Posterior vena cava (tissue), 2 donors: ENCODE results near the gene BUD23. TPM values are rescaled to one million over a fixed set of nuclear protein-coding genes. Genes with fewer than 3 reads are reported as not detected.
"Not testable (repeated sequence)": the region's sequence is repeated elsewhere in the genome, so short reads cannot be mapped to it uniquely, and the experiment has no call there.

Source experiments
- DNase-seq: peaks from one replicate; pipeline ENCODE4 v3.0.0-alpha.2; 2020; ENCODE audit warnings: low spot score
- intact Hi-C, 2 donors: fragments of 100-400 bp; cut with DNase I; formaldehyde crosslinking; loops; one replicate each; pipeline versions ENCODE4 v1.14.1 to v1.14.2; 2022 to 2023
- total RNA-seq, 2 donors: library from RNA; stranded (reverse); fragmentation: NEBNext Ultra II Directional; extraction: Animal tissue kit (Norgen Biotek cat#: 25700); gene quantifications; one replicate each; pipeline ENCODE4 v1.2.1, GENCODE V29; 2021
- donor health status: DM: yes; HTN: yes; CAD: no.
- donor health status: DM: yes; HTN: yes; CAD: no.

Gene BUD23
- total RNA-seq, 2 donors from 2014 or later, result 44.6 to 46.6 TPM

DNA sequence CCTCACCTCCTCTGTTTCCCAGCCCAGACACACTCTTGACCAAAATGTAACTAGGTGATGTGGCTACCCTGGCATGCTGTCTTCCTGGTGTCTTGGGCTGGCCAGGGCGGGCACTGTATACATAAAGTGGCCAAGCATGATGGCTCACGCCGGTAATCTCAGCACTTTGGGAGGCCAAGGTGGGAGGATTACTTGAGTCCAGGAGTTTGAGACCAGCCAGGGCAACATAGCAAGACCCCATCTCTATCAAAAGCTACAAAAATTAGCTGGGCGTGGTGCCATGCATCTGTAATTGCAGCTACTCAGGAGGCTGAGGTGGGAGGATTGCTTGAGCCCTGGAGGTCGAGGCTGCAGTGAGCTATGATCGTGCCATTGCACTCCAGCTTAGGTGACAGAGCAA lies 29.9 kb downstream of the BUD23 start:
- DNase-seq, intact Hi-C loops: not testable (repeated sequence)

GRCh38 chr7:73715648-73716317 lies 32.4 kb downstream of the BUD23 start:
- no peak for DNase-seq
- intact Hi-C loops, result no loop called here

- intact Hi-C loops, result no loop called here
- DNase-seq, result no peak
Measured at GRCh38 chr7:73716318-73716890, 33.0 kb downstream of the BUD23 start.

DNA sequence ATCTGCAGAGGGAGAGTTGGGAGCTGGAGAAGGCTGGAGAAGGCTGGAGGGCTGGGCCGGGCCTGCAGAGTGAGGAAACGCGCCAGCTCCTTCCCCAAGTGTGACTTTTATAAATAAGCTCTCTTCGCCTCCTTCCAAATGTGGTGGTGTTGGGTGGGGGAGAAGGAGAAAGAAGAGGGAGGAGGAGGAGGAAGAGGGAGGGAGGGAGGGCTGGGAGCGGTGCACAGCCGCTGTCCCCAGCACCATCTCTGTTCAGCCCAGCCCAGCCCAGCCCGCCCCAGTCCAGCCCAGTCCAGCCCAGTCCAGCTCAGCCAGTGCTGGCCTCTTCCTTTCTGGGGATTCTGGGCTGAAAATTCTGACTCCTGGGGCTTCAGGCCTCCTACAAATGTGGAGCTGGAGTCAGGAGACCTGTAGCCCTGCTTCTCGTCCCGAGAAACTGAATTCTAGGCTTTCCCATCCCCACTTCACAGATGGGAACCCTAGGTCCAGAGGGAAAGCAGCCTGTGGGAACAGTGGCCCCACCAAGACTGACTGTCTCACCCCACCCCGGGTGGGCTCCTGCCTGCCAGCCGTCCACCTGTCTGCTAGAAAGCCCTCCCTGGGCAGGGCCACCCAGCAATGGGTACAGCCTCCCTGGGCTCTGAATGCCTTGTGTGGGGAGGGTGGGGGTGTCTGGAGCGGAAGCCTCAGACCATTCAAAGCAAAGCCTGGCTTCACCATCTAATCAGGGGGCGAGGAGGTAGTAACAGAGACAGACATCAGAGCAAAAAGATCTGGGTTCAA lies 33.8 kb downstream of the BUD23 start:
- intact Hi-C loops, result no loop called here
- DNase-seq, result no peak

DNA sequence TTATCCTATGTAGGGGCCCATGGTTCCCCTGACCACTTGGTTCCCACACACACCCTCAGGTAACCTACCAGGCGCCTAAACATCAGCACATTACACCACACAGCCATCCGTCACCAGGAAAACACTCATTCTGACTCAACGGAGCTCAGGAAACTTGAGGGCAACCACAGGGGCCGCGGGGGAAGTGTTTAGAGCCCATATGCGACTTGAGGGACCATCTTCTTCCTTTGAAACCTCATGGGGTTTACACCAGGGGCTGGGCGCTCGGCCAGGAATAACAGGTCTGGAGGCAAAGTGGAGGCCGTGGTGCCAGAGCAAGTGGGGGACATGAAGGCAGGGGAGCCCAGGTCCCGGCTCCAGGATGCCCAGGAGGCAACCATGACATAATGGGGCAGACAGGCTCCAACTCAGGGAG lies 34.6 kb downstream of the BUD23 start:
- no peak for DNase-seq

DNA sequence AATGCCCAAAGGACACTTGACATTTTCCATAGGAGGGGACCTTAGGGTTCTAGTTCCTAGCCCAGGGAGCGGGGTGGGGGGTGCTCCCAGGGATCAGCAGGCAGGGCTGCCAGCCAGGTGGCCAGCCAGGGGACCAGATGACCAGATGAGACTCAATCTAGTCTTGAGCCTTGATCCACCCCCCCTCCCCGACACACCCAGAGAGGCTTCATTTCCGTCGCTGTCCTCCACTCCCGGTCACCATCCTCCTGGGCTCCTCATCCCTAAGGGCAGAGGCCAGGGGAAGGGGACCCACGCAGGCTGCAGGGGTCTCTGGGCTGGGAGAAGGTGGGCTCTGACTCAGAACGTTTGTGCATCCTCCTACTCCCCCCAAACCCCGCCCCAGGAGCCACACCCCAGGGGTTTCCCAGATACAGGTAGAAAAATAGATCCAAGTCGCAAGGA lies 35.1 kb downstream of the BUD23 start:
- intact Hi-C loops, result no loop called here
- DNase-seq, result no peak

More for the DNA sequence above, 34.6 kb downstream of the BUD23 start:
- intact Hi-C loops, result no loop called here

GRCh38 chr7:73718905-73719805 lies 35.8 kb downstream of the BUD23 start, which contains the start of gene STX1A:
TSS of gene STX1A (minus strand) at chr7:73719669. CDS start at chr7:73719631, 38 bp downstream.
- intact Hi-C loops, result no loop called here
- DNase-seq, result no peak

GRCh38 chr7:73719806-73720169 lies 36.4 kb downstream of the BUD23 start:
- intact Hi-C loops, result no loop called here
- DNase-seq, result no peak

- DNase-seq, intact Hi-C loops: not testable (repeated sequence)
Measured at GRCh38 chr7:73720443-73720842, 37.0 kb downstream of the BUD23 start.

GRCh38 chr7:73721377-73721817 lies 38.0 kb downstream of the BUD23 start:
- intact Hi-C loops, result no loop called here
- DNase-seq, result no peak

DNA sequence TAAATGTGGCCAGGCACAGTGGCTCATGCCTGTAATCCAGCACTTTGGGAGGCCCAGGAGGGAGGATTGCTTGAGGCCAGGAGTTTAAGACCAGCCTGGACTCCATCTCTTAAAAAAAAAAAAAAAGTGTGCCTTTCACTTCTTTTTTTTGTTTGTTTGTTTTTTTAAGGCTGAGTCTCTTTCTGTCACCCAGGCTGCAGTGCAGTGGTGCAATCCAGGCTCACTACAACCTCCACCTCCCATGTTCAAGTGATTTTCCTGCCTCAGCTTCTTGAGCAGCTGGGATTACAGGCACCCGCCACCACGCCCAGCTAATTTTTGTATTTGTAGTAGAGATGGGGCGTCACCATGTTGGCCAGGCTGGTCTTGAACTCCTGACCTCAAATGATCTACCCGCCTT lies 38.8 kb downstream of the BUD23 start:
- intact Hi-C loops, DNase-seq: not testable (repeated sequence)

DNA sequence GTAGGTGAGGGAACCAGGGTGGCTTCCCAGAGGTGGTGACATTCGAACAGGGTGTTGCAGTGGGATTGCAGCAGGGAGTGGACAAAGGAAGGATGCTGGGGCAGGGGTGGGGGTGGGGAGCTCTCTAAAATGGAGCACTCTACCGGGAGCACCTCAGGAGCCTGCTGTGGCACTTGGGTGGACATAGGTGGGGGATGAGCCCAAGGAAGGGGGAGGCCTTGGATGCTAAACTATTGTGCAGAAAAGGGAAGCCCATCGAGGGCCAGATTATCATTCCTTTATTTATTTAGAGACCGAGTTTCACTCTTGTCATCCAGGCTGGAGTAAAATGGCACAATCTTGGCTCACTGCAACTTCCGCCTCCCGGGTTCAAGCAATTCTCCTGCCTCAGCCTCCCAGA lies 39.4 kb downstream of the BUD23 start:
- intact Hi-C loops, result no loop called here
- no peak for DNase-seq

DNA sequence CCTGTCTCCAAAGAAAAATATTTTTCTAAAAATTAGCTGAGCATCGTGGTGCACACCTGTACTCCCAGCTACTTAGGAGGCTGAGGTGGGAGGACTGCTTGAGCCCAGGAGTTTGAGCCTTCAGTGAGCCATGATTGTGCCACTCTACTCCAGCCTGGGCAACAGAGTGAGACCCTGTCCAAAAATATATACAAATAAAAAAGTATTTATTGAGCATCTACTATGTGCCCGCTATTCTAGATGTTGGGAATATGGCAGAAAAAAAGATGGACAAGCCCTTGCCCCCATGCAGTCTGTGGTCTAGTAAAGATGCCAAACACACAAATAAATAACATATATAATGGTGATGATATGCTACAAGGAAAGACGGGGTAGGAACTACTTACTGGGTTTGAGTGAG lies 40.4 kb downstream of the BUD23 start:
- intact Hi-C loops, result no loop called here
- no peak for DNase-seq

- intact Hi-C loops, result loop anchor here (5.0 kb wide), 1 partner anchor 119 kb away; no protein-coding TSS in a partner anchor
- no peak for DNase-seq
Measured at GRCh38 chr7:73726083-73726466, 42.7 kb downstream of the BUD23 start.

GRCh38 chr7:73727952-73728351 lies 44.6 kb downstream of the BUD23 start:
- intact Hi-C loops, result loop anchor here (5.0 kb wide), 1 partner anchor 121 kb away; no protein-coding TSS in a partner anchor
- DNase-seq, result no peak

DNA sequence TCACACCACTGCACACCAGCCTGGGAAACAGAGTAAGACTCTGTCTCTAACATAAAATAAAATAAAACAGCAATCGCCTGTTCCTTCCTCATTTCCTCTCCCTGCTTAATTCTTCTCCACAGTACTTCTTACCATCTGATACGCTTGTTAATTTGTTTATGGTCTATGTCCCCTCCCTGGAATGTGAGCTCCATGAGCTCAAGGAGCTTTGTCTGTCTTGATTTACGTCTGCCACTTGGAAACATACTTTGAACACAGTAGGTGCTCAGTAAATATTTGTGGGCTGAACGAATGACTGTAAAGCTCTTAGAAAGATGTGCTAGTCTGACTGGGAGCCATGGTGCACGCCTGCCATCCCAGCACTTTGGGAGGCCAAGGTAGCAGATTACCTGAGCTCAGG lies 45.2 kb downstream of the BUD23 start:
- intact Hi-C loops, result loop anchor here (5.0 kb wide), 1 partner anchor 121 kb away; no protein-coding TSS in a partner anchor
- no peak for DNase-seq

- intact Hi-C loops, result no loop called here
Measured at GRCh38 chr7:73730485-73730884, 47.1 kb downstream of the BUD23 start.

DNA sequence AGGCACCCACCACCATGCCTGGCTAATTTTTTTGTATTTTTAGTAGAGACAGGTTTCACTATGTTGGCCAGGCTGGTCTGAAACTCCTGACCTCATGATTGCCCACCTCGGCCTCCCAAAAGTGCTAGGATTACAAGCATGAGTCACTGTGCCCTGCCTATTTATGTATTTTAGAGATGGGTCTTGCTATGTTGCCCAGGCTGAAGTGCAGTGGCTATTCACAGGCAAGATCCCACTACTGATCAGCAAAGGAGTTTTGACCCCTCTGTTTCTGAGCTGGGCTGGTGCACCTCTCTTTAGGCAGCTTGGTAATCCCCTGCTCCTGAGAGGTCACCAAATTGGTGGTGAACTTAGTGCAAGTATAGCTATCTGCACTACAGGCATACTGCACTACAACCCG lies 49.0 kb downstream of the BUD23 start:
- DNase-seq, result no peak
- intact Hi-C loops, result no loop called here

More at GRCh38 chr7:73730485-73730884, 47.1 kb downstream of the BUD23 start:
- DNase-seq, result no peak
